GM12875 (cell line): ENCODE data around the gene CDC25A.

Experiments used
- H3K4me3 ChIP-seq: one replicate; pipeline ENCODE4 v1.5.1; 2011; ENCODE audit warnings: low read depth, low read length, control low read depth
- TF ChIP-seq, protein P1 (sequence below): IDR thresholded peaks from 2 replicates; pipeline ENCODE4 v1.5.1; 2011; ENCODE audit warnings: low read depth, mild to moderate bottlenecking, control low read depth, inconsistent platforms, low read length, moderate library complexity, borderline replicate concordance; ENCODE audit not compliant: insufficient read depth

Gene CDC25A

DNA sequence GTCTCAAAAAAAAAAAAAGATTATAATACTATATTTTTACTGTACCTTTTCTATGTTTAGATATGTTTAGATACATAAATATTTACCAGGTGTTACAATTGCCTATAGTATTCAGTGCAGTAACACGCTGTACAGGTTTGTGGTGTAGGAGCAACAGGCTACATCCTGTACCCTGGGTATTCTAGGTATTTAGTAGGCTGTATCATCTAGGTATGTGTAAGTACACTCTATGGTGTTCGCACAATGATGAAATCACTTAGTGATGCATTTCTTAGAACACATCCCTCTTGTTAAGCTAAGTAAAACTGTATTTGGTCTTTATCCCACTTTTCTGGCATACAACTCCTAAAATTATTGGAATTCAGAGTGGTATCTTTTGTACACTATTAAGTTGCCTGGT is 77.8 kb downstream of the CDC25A start:
- H3K4me3 ChIP-seq: no peak overlapping the region
- TF ChIP-seq, protein P1, sequence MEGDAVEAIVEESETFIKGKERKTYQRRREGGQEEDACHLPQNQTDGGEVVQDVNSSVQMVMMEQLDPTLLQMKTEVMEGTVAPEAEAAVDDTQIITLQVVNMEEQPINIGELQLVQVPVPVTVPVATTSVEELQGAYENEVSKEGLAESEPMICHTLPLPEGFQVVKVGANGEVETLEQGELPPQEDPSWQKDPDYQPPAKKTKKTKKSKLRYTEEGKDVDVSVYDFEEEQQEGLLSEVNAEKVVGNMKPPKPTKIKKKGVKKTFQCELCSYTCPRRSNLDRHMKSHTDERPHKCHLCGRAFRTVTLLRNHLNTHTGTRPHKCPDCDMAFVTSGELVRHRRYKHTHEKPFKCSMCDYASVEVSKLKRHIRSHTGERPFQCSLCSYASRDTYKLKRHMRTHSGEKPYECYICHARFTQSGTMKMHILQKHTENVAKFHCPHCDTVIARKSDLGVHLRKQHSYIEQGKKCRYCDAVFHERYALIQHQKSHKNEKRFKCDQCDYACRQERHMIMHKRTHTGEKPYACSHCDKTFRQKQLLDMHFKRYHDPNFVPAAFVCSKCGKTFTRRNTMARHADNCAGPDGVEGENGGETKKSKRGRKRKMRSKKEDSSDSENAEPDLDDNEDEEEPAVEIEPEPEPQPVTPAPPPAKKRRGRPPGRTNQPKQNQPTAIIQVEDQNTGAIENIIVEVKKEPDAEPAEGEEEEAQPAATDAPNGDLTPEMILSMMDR: no peak

DNA sequence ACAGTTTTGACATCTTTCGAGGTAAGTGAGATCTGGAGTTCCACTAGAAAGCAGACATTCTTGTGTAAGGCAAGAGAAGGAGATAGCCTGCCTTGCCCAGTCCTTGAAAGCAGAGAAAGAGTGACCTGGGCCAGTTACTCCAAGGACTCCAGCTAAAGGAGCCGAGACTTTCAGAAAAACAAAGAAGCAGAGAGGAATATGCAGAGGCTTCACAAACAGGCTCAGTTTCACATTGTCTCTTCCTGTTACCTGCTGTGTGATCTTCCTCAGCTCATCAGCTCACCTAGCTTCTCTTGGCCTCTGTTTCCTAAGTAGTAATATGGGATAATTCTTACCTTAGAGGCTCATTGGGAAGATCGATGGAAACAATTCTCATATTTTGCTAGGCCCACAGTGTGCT is 81.0 kb downstream of the CDC25A start:
- H3K4me3 ChIP-seq: no peak overlapping the region
- TF ChIP-seq, protein P1: no peak
